ENCODE results near the gene COL6A2.
"Not testable (repeated sequence)": the region's sequence is repeated elsewhere in the genome, so short reads cannot be mapped to it uniquely, and the experiment has no call there.

Gene COL6A2

GRCh38 chr21:46054451-46054881, 43.4 kb upstream of the COL6A2 start:
- H3K9ac ChIP-seq (ENCODE audit: low read depth, low read length) = no peak overlapping the region
- no peak overlapping the region for H3K27ac ChIP-seq (ENCODE audit: low read depth, low read length)
- no peaks in the 10 kb centered on the region for H3K36me3 ChIP-seq (ENCODE audit: control insufficient read depth, insufficient read depth, low read length)
- peaks cover 15% of the 10 kb centered on the region for H3K4me1 ChIP-seq (ENCODE audit: control insufficient read depth, insufficient read depth, low read length)
- 0 out of 2 replicates have a peak, but pooled peaks cover 3% of the 10 kb centered on the region for H3K9me3 ChIP-seq (ENCODE audit: control insufficient read depth, insufficient read depth, low read length)
- H3K27me3 ChIP-seq (ENCODE audit: control insufficient read depth, insufficient read depth, low read length) = no peaks in the 10 kb centered on the region
- H3K4me3 ChIP-seq (ENCODE audit: low read depth, low read length) = no peak overlapping the region

DNA sequence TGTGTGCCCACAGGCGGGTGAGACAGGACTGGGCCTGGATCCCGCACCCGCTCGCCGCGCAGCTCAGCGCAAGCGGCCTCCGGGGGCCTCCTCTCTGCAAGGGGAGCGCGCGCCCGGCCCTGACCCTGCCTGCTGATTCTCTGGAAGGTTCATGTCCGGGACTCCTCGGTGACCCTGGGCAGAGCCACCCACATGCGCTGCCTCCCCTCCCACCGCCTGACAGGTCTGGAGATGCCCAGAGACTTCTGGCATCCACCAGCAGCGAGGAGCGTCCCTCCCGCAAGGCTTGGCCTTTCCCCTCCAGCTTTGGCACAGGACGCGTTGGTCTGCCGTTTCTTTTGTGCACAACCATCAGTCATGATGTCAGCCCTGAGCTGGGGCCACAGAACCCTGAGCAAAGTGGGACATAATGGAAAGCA, 42.0 kb upstream of the COL6A2 start:
- no peaks in the 10 kb centered on the region for H3K27me3 ChIP-seq (ENCODE audit: control insufficient read depth, insufficient read depth, low read length)
- H3K4me1 ChIP-seq (ENCODE audit: control insufficient read depth, insufficient read depth, low read length) = peaks cover 4% of the 10 kb centered on the region; the same call in 1 of the 2 replicates
- no peak overlapping the region for H3K4me3 ChIP-seq (ENCODE audit: low read depth, low read length)
- no peak overlapping the region for H3K27ac ChIP-seq (ENCODE audit: low read depth, low read length)
- no peak overlapping the region for H3K9ac ChIP-seq (ENCODE audit: low read depth, low read length)
- no peaks in the 10 kb centered on the region for H3K36me3 ChIP-seq (ENCODE audit: control insufficient read depth, insufficient read depth, low read length)
- 0 out of 2 replicates have a peak, but pooled peaks cover 10% of the 10 kb centered on the region for H3K9me3 ChIP-seq (ENCODE audit: control insufficient read depth, insufficient read depth, low read length)

GRCh38 chr21:46056450-46056903, 41.4 kb upstream of the COL6A2 start:
- no peak overlapping the region for H3K27ac ChIP-seq (ENCODE audit: low read depth, low read length)
- H3K4me3 ChIP-seq (ENCODE audit: low read depth, low read length) = no peak overlapping the region
- no peaks in the 10 kb centered on the region for H3K36me3 ChIP-seq (ENCODE audit: control insufficient read depth, insufficient read depth, low read length)
- H3K27me3 ChIP-seq (ENCODE audit: control insufficient read depth, insufficient read depth, low read length) = no peaks in the 10 kb centered on the region
- H3K9ac ChIP-seq (ENCODE audit: low read depth, low read length) = no peak overlapping the region
- 0 out of 2 replicates have a peak, but pooled peaks cover 11% of the 10 kb centered on the region for H3K9me3 ChIP-seq (ENCODE audit: control insufficient read depth, insufficient read depth, low read length)
- peaks cover 4% of the 10 kb centered on the region; the same call in 1 of the 2 replicates for H3K4me1 ChIP-seq (ENCODE audit: control insufficient read depth, insufficient read depth, low read length)

GRCh38 chr21:46057111-46057709, 40.7 kb upstream of the COL6A2 start:
- peaks cover 4% of the 10 kb centered on the region; the same call in 1 of the 2 replicates for H3K4me1 ChIP-seq (ENCODE audit: control insufficient read depth, insufficient read depth, low read length)
- H3K9ac ChIP-seq (ENCODE audit: low read depth, low read length) = no peak overlapping the region
- H3K4me3 ChIP-seq (ENCODE audit: low read depth, low read length) = no peak overlapping the region
- no peak overlapping the region for H3K27ac ChIP-seq (ENCODE audit: low read depth, low read length)
- peaks cover 17% of the 10 kb centered on the region; the same call in 1 of the 2 replicates for H3K9me3 ChIP-seq (ENCODE audit: control insufficient read depth, insufficient read depth, low read length)
- no peaks in the 10 kb centered on the region for H3K27me3 ChIP-seq (ENCODE audit: control insufficient read depth, insufficient read depth, low read length)
- no peaks in the 10 kb centered on the region for H3K36me3 ChIP-seq (ENCODE audit: control insufficient read depth, insufficient read depth, low read length)

- Histone ChIP-seq H3K4me1 (ENCODE audit: control insufficient read depth, insufficient read depth, low read length) (peaks cover 4% of the 10 kb centered on the region; the same call in 1 of the 2 replicates), H3K36me3 (ENCODE audit: control insufficient read depth, insufficient read depth, low read length) (no peaks in the 10 kb centered on the region), H3K9ac (ENCODE audit: low read depth, low read length) (no peak overlapping the region), H3K4me3 (ENCODE audit: low read depth, low read length) (no peak overlapping the region), H3K9me3 (ENCODE audit: control insufficient read depth, insufficient read depth, low read length) (peaks cover 23% of the 10 kb centered on the region), H3K27ac (ENCODE audit: low read depth, low read length) (no peak overlapping the region), H3K27me3 (ENCODE audit: control insufficient read depth, insufficient read depth, low read length) (no peaks in the 10 kb centered on the region)
Observed at GRCh38 chr21:46057710-46058241, 40.1 kb upstream of the COL6A2 start.

GRCh38 chr21:46058431-46059145, 39.3 kb upstream of the COL6A2 start:
- H3K36me3 ChIP-seq (ENCODE audit: control insufficient read depth, insufficient read depth, low read length) = no peaks in the 10 kb centered on the region
- H3K4me1 ChIP-seq (ENCODE audit: control insufficient read depth, insufficient read depth, low read length) = peaks cover 4% of the 10 kb centered on the region; the same call in 1 of the 2 replicates
- H3K9me3 ChIP-seq (ENCODE audit: control insufficient read depth, insufficient read depth, low read length) = peaks cover 31% of the 10 kb centered on the region
- no peaks in the 10 kb centered on the region for H3K27me3 ChIP-seq (ENCODE audit: control insufficient read depth, insufficient read depth, low read length)
- H3K4me3 ChIP-seq (ENCODE audit: low read depth, low read length) = no peak overlapping the region
- no peak overlapping the region for H3K27ac ChIP-seq (ENCODE audit: low read depth, low read length)
- H3K9ac ChIP-seq (ENCODE audit: low read depth, low read length) = no peak overlapping the region

GRCh38 chr21:46059195-46059594, 38.7 kb upstream of the COL6A2 start:
- Histone ChIP-seq H3K4me1 (ENCODE audit: control insufficient read depth, insufficient read depth, low read length) (peaks cover 4% of the 10 kb centered on the region; the same call in 1 of the 2 replicates), H3K9me3 (ENCODE audit: control insufficient read depth, insufficient read depth, low read length) (peaks cover 31% of the 10 kb centered on the region), H3K9ac (ENCODE audit: low read depth, low read length) (no peak overlapping the region), H3K4me3 (ENCODE audit: low read depth, low read length) (no peak overlapping the region), H3K27me3 (ENCODE audit: control insufficient read depth, insufficient read depth, low read length) (no peaks in the 10 kb centered on the region), H3K36me3 (ENCODE audit: control insufficient read depth, insufficient read depth, low read length) (no peaks in the 10 kb centered on the region), H3K27ac (ENCODE audit: low read depth, low read length) (no peak overlapping the region)

DNA sequence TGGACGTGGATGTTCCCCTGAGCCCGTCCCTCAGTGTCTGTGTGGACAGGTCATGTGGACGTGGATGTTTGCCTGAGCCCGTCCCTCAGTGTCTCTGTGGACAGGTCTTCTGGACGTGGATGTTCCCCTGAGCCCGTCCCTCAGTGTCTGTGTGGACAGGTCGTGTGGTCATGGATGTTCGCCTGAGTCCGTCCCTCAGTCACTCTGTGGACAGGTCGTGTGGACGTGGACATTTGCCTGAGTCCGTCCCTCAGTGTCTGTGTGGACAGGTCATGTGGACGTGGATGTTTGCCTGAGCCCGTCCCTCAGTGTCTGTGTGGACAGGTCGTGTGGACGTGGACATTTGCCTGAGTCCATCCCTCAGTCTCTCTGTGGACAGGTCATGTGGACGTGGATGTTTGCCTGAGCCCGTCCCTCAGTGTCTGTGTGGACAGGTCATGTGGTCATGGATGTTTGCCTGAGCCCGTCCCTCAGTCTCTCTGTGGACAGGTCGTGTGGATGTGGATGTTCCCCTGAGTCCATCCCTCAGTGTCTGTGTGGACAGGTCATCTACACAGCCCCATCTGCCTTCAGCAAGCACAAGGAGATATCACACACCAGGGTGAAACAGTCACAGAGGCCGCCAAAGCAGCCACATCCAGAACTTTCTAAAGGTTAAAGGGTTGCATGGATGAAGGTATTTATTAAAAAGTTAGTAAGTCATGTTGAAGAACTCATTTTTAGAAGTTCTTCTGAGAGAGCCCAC, 38.0 kb upstream of the COL6A2 start:
- peaks cover 31% of the 10 kb centered on the region for H3K9me3 ChIP-seq (ENCODE audit: control insufficient read depth, insufficient read depth, low read length)
- H3K27ac ChIP-seq (ENCODE audit: low read depth, low read length); H3K27me3 ChIP-seq (ENCODE audit: control insufficient read depth, insufficient read depth, low read length); H3K36me3 ChIP-seq (ENCODE audit: control insufficient read depth, insufficient read depth, low read length); H3K4me3 ChIP-seq (ENCODE audit: low read depth, low read length); H3K4me1 ChIP-seq (ENCODE audit: control insufficient read depth, insufficient read depth, low read length); H3K9ac ChIP-seq (ENCODE audit: low read depth, low read length): not testable (repeated sequence)

GRCh38 chr21:46060596-46061061, 37.3 kb upstream of the COL6A2 start:
- Histone ChIP-seq H3K36me3 (ENCODE audit: control insufficient read depth, insufficient read depth, low read length) (no peaks in the 10 kb centered on the region), H3K9me3 (ENCODE audit: control insufficient read depth, insufficient read depth, low read length) (peaks cover 31% of the 10 kb centered on the region), H3K27me3 (ENCODE audit: control insufficient read depth, insufficient read depth, low read length) (no peaks in the 10 kb centered on the region), H3K4me1 (ENCODE audit: control insufficient read depth, insufficient read depth, low read length) (no peaks in the 10 kb centered on the region), H3K4me3 (ENCODE audit: low read depth, low read length) (no peak overlapping the region), H3K9ac (ENCODE audit: low read depth, low read length) (no peak overlapping the region), H3K27ac (ENCODE audit: low read depth, low read length) (no peak overlapping the region)

- no peak overlapping the region for H3K4me3 ChIP-seq (ENCODE audit: low read depth, low read length)
- no peaks in the 10 kb centered on the region for H3K36me3 ChIP-seq (ENCODE audit: control insufficient read depth, insufficient read depth, low read length)
- no peak overlapping the region for H3K9ac ChIP-seq (ENCODE audit: low read depth, low read length)
- H3K9me3 ChIP-seq (ENCODE audit: control insufficient read depth, insufficient read depth, low read length) = peaks cover 31% of the 10 kb centered on the region
- H3K27ac ChIP-seq (ENCODE audit: low read depth, low read length) = no peak overlapping the region
- H3K27me3 ChIP-seq (ENCODE audit: control insufficient read depth, insufficient read depth, low read length) = no peaks in the 10 kb centered on the region
- no peaks in the 10 kb centered on the region for H3K4me1 ChIP-seq (ENCODE audit: control insufficient read depth, insufficient read depth, low read length)
Observed at GRCh38 chr21:46061063-46061462, 36.8 kb upstream of the COL6A2 start.
